Measurements from ENCODE around the gene G0S2.

G0S2 gene

DNA sequence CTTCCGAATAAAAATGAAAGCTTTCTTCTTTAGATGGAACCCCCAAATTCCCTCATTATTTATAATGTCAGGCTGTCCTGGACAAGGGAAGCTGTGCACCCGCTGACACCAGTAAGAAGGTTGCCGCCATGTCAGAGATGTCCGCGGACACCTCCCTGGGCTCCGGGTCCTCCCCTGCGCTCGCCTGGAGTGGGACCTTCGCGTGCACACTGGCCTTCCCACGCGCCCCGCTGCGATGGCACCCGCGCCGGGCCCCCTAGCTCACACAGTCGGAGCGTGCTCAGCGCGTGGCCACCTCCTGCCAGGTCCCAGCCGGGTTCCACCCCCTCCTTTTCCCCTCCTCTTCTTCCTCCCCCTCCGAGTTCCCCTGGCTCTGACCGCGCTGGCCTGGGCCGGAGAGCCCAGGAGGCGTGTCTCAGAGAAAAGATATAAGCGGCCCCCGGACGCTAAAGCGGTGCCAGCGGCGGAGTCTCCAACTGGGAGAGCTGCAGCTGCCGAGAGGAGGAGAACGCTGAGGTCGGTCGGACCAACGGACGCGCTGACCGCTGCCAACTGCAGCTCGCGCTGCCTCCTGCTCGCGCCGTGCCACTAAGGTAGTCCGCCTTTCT lies at the start of gene G0S2:
G0S2 (plus strand) TSS at position 456 of the 608 bp plus-strand sequence. CDS start 273 bp downstream, outside the sequence.
- DNase-seq (ENCODE audit: low spot score), result no peak

DNA sequence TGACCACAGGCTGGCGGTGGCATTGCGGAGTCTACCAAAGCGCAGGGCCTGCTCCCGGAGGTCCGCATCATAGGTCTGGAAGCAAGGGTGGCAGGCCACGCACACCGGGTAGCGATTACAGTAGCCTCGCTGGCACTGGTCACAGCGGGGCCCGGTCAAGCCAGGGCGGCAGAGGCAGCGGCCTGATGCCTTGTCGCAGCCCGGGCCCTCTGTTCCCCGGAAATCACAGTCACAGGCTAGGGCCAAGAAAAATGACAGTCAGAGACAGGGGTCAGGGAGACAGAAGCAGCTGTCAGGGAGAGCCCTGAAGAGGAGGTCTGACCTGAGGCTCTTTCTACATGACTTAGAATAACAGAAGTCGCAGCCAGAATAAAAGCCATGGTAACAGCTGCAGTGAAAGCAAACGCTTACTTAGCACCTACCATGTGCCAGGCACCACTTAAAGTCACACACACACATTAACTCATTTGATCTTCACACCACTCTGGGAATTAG lies 49.4 kb upstream of the G0S2 start:
- no peak for DNase-seq (ENCODE audit: low spot score)

DNA sequence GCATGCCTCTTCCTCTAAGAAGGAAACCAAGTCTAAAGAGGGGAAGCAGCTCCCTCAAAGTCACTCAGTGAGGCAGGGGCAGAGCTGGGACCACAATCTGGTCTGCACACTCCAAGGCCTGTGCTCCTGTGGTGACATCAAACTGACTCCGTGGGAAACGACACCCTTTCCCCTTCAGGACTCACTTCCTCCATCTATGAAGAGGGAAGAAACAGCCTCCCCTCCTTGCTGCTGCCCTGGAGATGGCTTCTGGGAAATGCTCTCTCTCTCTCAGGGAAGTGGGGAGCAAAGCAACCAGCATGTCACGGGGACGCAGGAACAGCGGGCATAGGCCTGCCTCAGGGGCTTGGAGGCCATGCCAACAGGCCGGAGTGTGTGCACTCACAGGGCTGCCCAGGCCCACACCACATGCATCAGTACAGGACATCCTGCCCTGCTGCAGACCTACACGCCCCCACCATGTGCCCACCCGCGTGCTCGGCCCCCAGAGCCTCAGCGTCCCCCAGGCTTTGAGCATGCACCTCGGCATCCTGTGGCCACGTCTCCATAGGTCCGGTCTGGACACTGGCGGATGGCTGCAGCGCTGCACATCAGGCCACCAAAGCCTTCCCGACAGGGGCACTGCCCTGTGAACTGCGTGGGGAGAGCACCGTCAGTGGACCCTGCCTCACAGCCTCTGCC lies 48.7 kb upstream of the G0S2 start:
- DNase-seq (ENCODE audit: low spot score), result no peak

DNA sequence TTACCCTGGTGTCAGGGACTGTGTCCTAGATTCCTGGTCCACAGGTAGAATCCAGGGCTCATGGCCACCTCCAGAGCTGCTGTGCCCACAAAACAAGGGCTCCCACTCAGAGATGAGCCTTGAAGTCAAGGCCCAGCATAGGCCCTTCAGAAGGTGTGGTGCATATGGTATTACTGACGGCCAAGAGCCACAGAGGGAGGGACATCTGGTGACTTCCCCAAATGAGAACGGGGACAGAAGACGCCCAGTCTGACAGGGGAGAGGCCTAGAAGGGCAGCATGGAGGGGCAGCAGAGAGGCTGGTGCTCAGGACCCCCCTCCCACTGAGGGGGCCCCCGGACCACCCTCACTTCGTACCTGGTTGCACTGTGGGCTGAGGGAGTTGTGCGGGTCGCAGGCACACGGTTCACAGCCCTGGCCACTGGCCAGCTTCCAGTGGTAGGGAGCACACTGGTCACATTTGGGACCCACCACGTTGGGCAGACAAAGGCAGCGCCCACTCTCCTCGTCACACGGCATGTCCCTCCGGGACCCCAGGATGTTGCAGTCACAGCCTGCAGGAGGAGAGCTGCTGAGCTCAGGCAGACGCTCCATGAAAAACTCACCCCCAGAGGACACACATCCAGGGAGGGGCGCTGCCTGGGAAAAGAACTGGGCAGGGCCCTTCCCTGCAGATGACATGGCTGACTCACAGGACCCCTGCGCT lies 48.0 kb upstream of the G0S2 start:
- DNase-seq (ENCODE audit: low spot score), result no peak

GRCh38 chr1:209627732-209628196 lies 47.4 kb upstream of the G0S2 start:
- DNase-seq (ENCODE audit: low spot score), result peak; percentile 79

DNA sequence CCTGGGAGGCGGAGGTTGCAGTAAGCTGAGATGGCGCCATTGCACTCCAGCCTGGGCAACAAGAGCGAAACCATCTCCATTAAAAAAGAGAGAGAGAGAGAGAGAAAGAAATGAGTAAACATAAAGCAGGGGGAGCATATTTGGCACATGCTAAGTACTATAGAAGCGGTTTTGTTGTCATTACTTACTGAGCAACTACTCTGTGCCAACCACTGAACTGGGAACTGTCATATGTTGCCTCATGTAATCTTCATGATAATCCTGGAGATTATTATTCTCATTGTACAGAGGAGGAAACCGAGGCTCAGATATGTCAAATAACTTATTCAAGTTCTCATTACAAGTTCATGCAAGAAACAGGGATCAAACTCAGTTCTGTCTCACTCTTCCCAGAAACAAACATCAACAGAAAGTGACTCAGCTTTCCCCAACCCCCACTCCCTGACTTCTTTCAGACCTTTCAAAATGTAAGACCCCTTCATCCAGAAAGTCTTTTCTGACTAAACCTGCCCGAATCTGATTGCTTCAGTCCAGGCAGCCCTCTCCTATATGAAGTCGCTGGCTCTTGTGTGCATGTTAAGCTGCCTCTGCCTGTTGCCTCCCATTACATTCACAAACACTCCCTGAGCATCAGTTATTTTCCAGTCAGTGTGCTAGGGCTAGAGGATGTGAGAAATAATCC lies 46.5 kb upstream of the G0S2 start:
- no peak for DNase-seq (ENCODE audit: low spot score)

GRCh38 chr1:209629621-209630382 lies 45.4 kb upstream of the G0S2 start:
- DNase-seq (ENCODE audit: low spot score), result no peak

GRCh38 chr1:209630383-209631225 lies 44.6 kb upstream of the G0S2 start:
- no peak for DNase-seq (ENCODE audit: low spot score)

DNA sequence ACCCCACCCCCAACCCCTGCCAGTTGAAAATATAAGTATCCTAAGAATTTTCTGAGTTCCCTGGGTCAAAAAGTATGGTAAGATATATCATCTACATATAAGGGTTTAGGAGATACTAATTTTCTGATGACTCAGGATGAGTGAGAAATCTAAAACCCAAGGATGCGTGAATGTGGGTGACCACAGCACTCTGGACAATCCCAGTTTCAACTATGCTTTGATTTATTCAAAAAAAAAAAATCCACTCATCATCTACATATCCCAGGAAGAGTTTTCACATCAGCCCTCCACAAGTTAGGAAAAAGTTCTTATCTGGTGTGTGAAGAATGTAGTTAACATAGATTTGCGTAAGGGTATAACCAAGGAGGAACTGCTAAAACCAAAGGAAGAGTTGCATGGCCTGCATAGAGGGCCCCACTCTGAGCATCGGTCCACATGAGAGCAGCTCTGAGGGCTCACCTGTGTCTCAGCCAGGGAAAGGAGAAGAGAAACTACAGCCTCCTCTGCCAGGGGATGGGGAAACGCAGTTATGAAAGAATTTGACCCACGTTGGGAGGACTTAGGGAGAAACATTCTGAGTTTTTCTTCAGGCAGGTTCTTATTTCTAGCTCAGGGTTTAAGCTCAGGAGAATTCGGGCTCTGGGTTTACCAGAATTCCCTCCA lies 41.7 kb upstream of the G0S2 start:
- DNase-seq (ENCODE audit: low spot score), result no peak

- DNase-seq (ENCODE audit: low spot score), result no peak
Measured at GRCh38 chr1:209634005-209634737, 41.0 kb upstream of the G0S2 start.

- DNase-seq (ENCODE audit: low spot score), result no peak
Measured at GRCh38 chr1:209635850-209636249, 39.4 kb upstream of the G0S2 start.

GRCh38 chr1:209641832-209642172 lies 33.4 kb upstream of the G0S2 start:
- no peak for DNase-seq (ENCODE audit: low spot score)

DNA sequence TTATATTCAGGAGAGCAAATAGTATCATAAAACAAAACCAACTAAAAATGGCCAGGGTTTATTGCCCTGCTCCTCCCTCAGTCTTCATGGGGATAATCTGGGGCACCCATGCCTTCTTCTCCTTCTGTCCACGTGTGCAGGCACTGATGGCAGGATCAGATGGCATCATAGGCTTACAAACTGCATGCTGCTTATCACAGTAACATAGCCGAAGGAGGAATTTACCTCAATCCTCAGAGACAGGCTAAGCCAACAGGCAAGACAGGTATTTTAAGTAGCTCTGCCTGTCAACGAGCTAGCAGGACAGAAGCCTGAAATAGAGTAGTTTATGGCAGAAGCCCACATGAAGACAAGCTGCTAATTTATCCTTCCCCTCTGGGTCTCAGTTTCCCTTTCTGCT lies 32.4 kb upstream of the G0S2 start:
- DNase-seq (ENCODE audit: low spot score), result no peak

DNA sequence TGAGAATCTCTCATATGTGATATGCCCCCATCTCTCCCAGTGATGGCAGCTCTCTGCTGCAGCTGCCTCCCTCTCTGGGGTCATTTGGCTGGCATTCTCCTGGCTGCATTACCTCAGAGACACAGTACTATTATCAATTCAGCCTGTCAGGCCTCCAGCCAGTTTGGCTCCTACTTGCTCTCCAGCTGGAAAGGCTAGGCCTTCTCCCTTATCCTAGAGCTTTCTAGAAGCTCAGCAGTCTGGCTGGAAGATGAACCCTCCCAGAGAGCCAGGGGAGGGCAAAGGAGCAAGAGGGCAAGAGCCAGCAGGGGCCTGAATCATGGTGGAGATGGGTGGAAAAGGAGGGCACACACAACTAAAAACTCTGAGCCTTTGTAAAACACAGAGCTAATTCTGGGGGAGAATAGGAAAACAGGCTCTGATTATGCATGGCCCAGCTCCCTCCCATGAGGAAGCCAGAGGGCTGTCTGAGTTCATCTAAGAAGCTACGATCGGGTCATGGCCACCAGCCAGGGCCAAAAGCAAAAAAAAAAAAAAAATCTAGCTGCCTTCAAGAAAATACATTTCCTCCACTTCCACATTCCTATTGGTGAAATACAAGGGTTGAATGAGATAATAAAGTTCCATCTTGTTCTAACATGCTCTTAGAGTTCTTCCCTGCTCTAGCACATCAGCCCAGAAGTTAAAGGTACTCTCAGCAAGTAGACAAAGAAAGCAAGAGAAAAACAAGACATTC lies 31.8 kb upstream of the G0S2 start:
- no peak for DNase-seq (ENCODE audit: low spot score)

DNA sequence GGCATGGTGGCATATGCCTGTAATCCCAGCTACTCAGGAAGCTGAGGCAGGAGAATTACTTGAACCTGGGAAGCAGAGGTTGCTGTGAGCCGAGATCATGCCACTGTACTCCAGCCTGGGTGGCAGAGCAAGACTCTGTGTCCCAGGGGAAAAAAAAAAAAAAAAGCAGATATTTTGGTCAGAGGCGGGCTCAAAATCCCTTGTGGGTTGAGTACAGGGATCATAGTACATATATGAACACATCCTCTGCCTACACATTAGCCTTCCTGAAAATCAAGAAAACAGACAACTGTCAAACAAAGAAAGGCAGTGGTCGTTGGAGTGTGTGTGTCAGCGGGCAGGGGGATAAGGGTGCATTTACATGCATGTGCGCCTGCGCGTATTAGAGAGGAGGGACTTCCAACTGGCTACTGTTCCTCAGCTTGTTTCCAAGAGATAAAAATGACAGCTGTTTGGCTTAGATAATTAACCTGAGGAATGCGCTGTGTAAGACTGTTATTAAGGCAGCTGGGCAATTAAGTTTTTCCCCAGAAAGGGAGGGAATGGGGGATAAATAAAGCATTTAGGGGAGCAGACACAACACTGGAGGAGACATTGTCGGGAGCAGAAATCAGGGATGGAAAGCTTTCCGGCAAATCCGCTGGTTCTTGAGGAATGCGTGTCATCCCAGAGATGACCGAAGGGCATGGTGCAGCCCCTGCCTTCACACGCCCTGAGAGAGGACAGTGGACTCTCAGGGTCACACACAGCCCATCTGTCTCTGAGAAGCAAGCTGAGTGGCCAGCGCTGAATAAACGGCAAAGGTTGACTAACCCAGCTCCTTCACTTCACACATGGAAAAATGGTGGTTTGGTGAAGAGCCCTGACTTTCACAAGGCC lies 29.4 kb upstream of the G0S2 start:
- DNase-seq (ENCODE audit: low spot score), result no peak

GRCh38 chr1:209646558-209646957 lies 28.7 kb upstream of the G0S2 start:
- DNase-seq (ENCODE audit: low spot score), result no peak

DNA sequence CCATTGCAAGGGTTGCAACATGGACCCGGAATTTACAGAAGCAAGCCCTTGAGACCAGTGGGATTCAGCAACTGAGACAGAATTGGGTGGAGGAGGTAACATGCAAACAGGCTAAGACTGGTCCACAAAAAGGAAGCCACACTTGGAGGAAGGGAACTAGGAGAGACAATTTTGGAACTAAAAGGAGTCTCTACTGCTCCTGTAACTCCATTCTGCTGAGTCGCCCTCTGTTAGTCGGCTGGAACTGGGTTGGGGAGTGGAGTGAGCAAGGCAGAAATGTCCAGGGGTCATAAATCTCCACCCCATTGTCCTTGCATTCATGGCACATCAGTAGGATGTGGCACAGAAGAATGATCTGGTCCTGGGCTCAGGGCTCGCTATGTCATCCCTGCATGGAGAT lies 28.1 kb upstream of the G0S2 start:
- DNase-seq (ENCODE audit: low spot score), result no peak

- no peak for DNase-seq (ENCODE audit: low spot score)
Measured at GRCh38 chr1:209648346-209648745, 26.9 kb upstream of the G0S2 start.

Measured in NAMALWA (cell line).